Measurements from ENCODE around the gene PGK1.
A peak's percentile ranks its signal among the peaks of the same experiment; 100 is the strongest.
"Not testable (repeated sequence)": the region's sequence is repeated elsewhere in the genome, so short reads cannot be mapped to it uniquely, and the experiment has no call there.

Gene PGK1

GRCh38 chrX:78124307-78124706 is 20.3 kb downstream of the PGK1 start:
- no peaks in the 10 kb centered on the region for H3K9me3 ChIP-seq
- H3K4me3 ChIP-seq (ENCODE audit: low read depth, low read length), result no peak overlapping the region
- no peaks in the 10 kb centered on the region for H3K4me1 ChIP-seq
- TF ChIP-seq CTCF (IDR thresholded peaks at IDR 0.05; ENCODE audit: low read depth, low read length), result peak; percentile 32
- no peaks in the 10 kb centered on the region for H3K27me3 ChIP-seq
- peaks cover 67% of the 10 kb centered on the region for H3K36me3 ChIP-seq
- no peak for DNase-seq

- Histone ChIP-seq H3K36me3 (peaks cover 65% of the 10 kb centered on the region), H3K4me3 (ENCODE audit: low read depth, low read length) (no peak overlapping the region), H3K4me1 (no peaks in the 10 kb centered on the region), H3K27me3 (no peaks in the 10 kb centered on the region), H3K9me3 (no peaks in the 10 kb centered on the region)
- DNase-seq, result no peak
- no peak for TF ChIP-seq CTCF (IDR thresholded peaks at IDR 0.05; ENCODE audit: low read depth, low read length)
Measured at GRCh38 chrX:78125148-78125547, 21.1 kb downstream of the PGK1 start.

GRCh38 chrX:78125781-78126180 is 21.7 kb downstream of the PGK1 start:
- H3K27me3 ChIP-seq; DNase-seq; H3K4me3 ChIP-seq (ENCODE audit: low read depth, low read length); H3K9me3 ChIP-seq; H3K4me1 ChIP-seq: not testable (repeated sequence)
- peaks cover 61% of the 10 kb centered on the region for H3K36me3 ChIP-seq

GRCh38 chrX:78129714-78130113 is 25.7 kb downstream of the PGK1 start:
- DNase-seq, result no peak
- no peaks in the 10 kb centered on the region for H3K9me3 ChIP-seq
- H3K4me3 ChIP-seq (ENCODE audit: low read depth, low read length), result no peak overlapping the region
- TF ChIP-seq CTCF (IDR thresholded peaks at IDR 0.05; ENCODE audit: low read depth, low read length), result no peak
- H3K4me1 ChIP-seq, result no peaks in the 10 kb centered on the region
- H3K27me3 ChIP-seq, result no peaks in the 10 kb centered on the region
- H3K36me3 ChIP-seq, result peaks cover 27% of the 10 kb centered on the region

GRCh38 chrX:78130396-78130795 is 26.3 kb downstream of the PGK1 start:
- no peak for TF ChIP-seq CTCF (IDR thresholded peaks at IDR 0.05; ENCODE audit: low read depth, low read length)

GRCh38 chrX:78131117-78131516 is 27.1 kb downstream of the PGK1 start:
- peaks cover 19% of the 10 kb centered on the region for H3K36me3 ChIP-seq
- no peak overlapping the region for H3K4me3 ChIP-seq (ENCODE audit: low read depth, low read length)
- H3K27me3 ChIP-seq, result no peaks in the 10 kb centered on the region
- no peak for DNase-seq
- H3K4me1 ChIP-seq, result no peaks in the 10 kb centered on the region
- no peak for TF ChIP-seq CTCF (IDR thresholded peaks at IDR 0.05; ENCODE audit: low read depth, low read length)
- H3K9me3 ChIP-seq, result no peaks in the 10 kb centered on the region

More at GRCh38 chrX:78130396-78130795, 26.3 kb downstream of the PGK1 start:
- Histone ChIP-seq H3K9me3 (no peaks in the 10 kb centered on the region), H3K36me3 (peaks cover 20% of the 10 kb centered on the region), H3K4me1 (no peaks in the 10 kb centered on the region), H3K27me3 (no peaks in the 10 kb centered on the region), H3K4me3 (ENCODE audit: low read depth, low read length) (no peak overlapping the region)
- no peak for DNase-seq
